Body of pancreas (tissue), 4 donors: ENCODE data around the gene MROH7.

Experiments used
- CTCF ChIP-seq, 7 experiments: fragments of 450-650 bp in 4 of 7; fragments of 200-600 bp in 3 of 7; sonication (generic) in 3 of 7; IDR thresholded peaks; one replicate each; pipeline ENCODE4 v1.5.1; 2016 to 2019; ENCODE audit warnings: antibody characterized with exemption in 7 of 7
- POLR2A ChIP-seq, 3 donors: fragments of 450-650 bp; IDR thresholded peaks; one replicate each; pipeline ENCODE4 v1.6.1; 2016; ENCODE audit warnings: antibody characterized with exemption in 3 of 3, mild to moderate bottlenecking in 2 of 3

- no peak for TF ChIP-seq POLR2A (IDR thresholded peaks at IDR 0.05)
- TF ChIP-seq CTCF (IDR thresholded peaks at IDR 0.05) = no peak
Measured at GRCh38 chr1:54680387-54680786, 38.8 kb downstream of the MROH7 start.
